ENCODE results near the gene KCTD19. TPM values are rescaled to one million over a fixed set of nuclear protein-coding genes. Genes with fewer than 3 reads are reported as not detected.

The KCTD19 gene
- total RNA-seq, 1 donor = 0.54 TPM

GRCh38 chr16:67284699-67285646 lies 41.6 kb downstream of the KCTD19 start:
- DNase-seq (ENCODE audit: low read depth in 2 of 3, low spot score in 2 of 3) = no peak

GRCh38 chr16:67283826-67284555 lies 42.5 kb downstream of the KCTD19 start:
- no peak for DNase-seq (ENCODE audit: low read depth in 2 of 3, low spot score in 2 of 3)

- no peak for DNase-seq (ENCODE audit: low read depth in 2 of 3, low spot score in 2 of 3)
These were observed 43.3 kb downstream of the KCTD19 start for GRCh38 chr16:67283039-67283825.

GRCh38 chr16:67282447-67282805 lies 44.1 kb downstream of the KCTD19 start:
- no peak for DNase-seq (ENCODE audit: low read depth in 2 of 3, low spot score in 2 of 3)

- DNase-seq (ENCODE audit: low read depth in 2 of 3, low spot score in 2 of 3) = no peak
These were observed 44.8 kb downstream of the KCTD19 start for GRCh38 chr16:67281536-67282446.

- DNase-seq (ENCODE audit: low read depth in 2 of 3, low spot score in 2 of 3) = no peak
These were observed 46.2 kb downstream of the KCTD19 start for GRCh38 chr16:67280090-67281015.

- DNase-seq (ENCODE audit: low read depth in 2 of 3, low spot score in 2 of 3) = peak; percentile 67 to 86 (median 85)
These were observed 47.0 kb downstream of the KCTD19 start, which contains the start of gene PLEKHG4 for GRCh38 chr16:67279296-67280089. PLEKHG4 (plus strand) TSS chr16:67279532; CDS start chr16:67280045, 513 bp downstream.

GRCh38 chr16:67278773-67279295 lies 47.7 kb downstream of the KCTD19 start:
- DNase-seq (ENCODE audit: low read depth in 2 of 3, low spot score in 2 of 3) = peak; percentile 22 to 59 (median 56)

GRCh38 chr16:67277999-67278772 lies 48.4 kb downstream of the KCTD19 start:
- no peak for DNase-seq (ENCODE audit: low read depth in 2 of 3, low spot score in 2 of 3)

GRCh38 chr16:67277294-67277998 lies 49.1 kb downstream of the KCTD19 start:
- no peak for DNase-seq (ENCODE audit: low read depth in 2 of 3, low spot score in 2 of 3)

GRCh38 chr16:67275321-67275720 lies 51.2 kb downstream of the KCTD19 start:
- DNase-seq (ENCODE audit: low read depth in 2 of 3, low spot score in 2 of 3) = no peak

- DNase-seq (ENCODE audit: low read depth in 2 of 3, low spot score in 2 of 3) = no peak
These were observed 55.1 kb downstream of the KCTD19 start for GRCh38 chr16:67271446-67271845.

- DNase-seq (ENCODE audit: low read depth in 2 of 3, low spot score in 2 of 3) = no peak
These were observed 55.6 kb downstream of the KCTD19 start for GRCh38 chr16:67270931-67271338.

- DNase-seq (ENCODE audit: low read depth in 2 of 3, low spot score in 2 of 3) = no peak
These were observed 56.8 kb downstream of the KCTD19 start for GRCh38 chr16:67269766-67270165.

- DNase-seq (ENCODE audit: low read depth in 2 of 3, low spot score in 2 of 3) = peak in 2 of 3 donors; percentile 35 to 39
These were observed 58.4 kb downstream of the KCTD19 start for GRCh38 chr16:67268136-67268579.

- no peak for DNase-seq (ENCODE audit: low read depth in 2 of 3, low spot score in 2 of 3)
These were observed 60.7 kb downstream of the KCTD19 start for GRCh38 chr16:67265834-67266233.
